Measurements from ENCODE around the gene CDA. TPM values are rescaled to one million over a fixed set of nuclear protein-coding genes. Genes with fewer than 3 reads are reported as not detected.

The CDA gene
- total RNA-seq, 1 donor from 2014 or later = not detected

Other genes with a start within 250 kb of the CDA start
- 0.80 and 0.83 TPM in 2 replicates for gene CAMK2N1, start 102.9 kb upstream of the CDA start, total RNA-seq
- gene MUL1, start 80.9 kb upstream of the CDA start, total RNA-seq = 25.3 and 25.5 TPM in 2 replicates
- not detected in 2 replicates for gene FAM43B, start 36.5 kb upstream of the CDA start, total RNA-seq
- gene PINK1, start 44.4 kb downstream of the CDA start, total RNA-seq = 4.5 and 4.8 TPM in 2 replicates
- 181 and 196 TPM in 2 replicates for gene DDOST, start 72.3 kb downstream of the CDA start, total RNA-seq
- not detected in 2 replicates for gene KIF17, start 128.9 kb downstream of the CDA start, total RNA-seq
- gene SH2D5, start 143.6 kb downstream of the CDA start, total RNA-seq = 0.07 and 0.32 TPM in 2 replicates
- gene HP1BP3, start 198.2 kb downstream of the CDA start, total RNA-seq = 267 and 275 TPM in 2 replicates

All from T-helper 1 cell treated with Interleukin-12 subunit alpha and Interleukin-12 subunit beta and Interleukin-4 antibody, amounts not matched to agents 30 ng/mL and 1 ng/mL, for 36 hours (primary cell).